Measurements from ENCODE around the gene WDR18. TPM values are rescaled to one million over a fixed set of nuclear protein-coding genes. Genes with fewer than 3 reads are reported as not detected.

The WDR18 gene
- total RNA-seq, 1 experiment from 2014 or later: 41.1 TPM

Small RNA genes lying within 50 kb of the gene (small RNA-seq; reads per million reads assigned to genes)
- gene RNU6-2: 0.91 reads per million, percentile 27 among the genes with 10 or more reads in this experiment

Other genes with a start within 250 kb of the WDR18 start
- gene MISP, start 233.2 kb upstream of the WDR18 start, total RNA-seq (2014; rRNA removed; shearing (Covaris generic); ENCODE audit: low replicate concordance): not detected in 2 replicates
- 170 and 172 TPM in 2 replicates for gene PTBP1, start 186.9 kb upstream of the WDR18 start, total RNA-seq (2014; rRNA removed; shearing (Covaris generic); ENCODE audit: low replicate concordance)
- not detected in 2 replicates for gene PLPPR3, start 162.4 kb upstream of the WDR18 start, total RNA-seq (2014; rRNA removed; shearing (Covaris generic); ENCODE audit: low replicate concordance)
- gene AZU1, start 156.5 kb upstream of the WDR18 start, total RNA-seq (2014; rRNA removed; shearing (Covaris generic); ENCODE audit: low replicate concordance): not detected in 2 replicates
- gene PRTN3, start 143.3 kb upstream of the WDR18 start, total RNA-seq (2014; rRNA removed; shearing (Covaris generic); ENCODE audit: low replicate concordance): not detected in 2 replicates
- gene ELANE, start 132.0 kb upstream of the WDR18 start, total RNA-seq (2014; rRNA removed; shearing (Covaris generic); ENCODE audit: low replicate concordance): not detected in 2 replicates
- 1.5 and 6.9 TPM in 2 replicates for gene CFD, start 124.7 kb upstream of the WDR18 start, total RNA-seq (2014; rRNA removed; shearing (Covaris generic); ENCODE audit: low replicate concordance)
- 10.8 and 14.1 TPM in 2 replicates for gene MED16, start 91.2 kb upstream of the WDR18 start, total RNA-seq (2014; rRNA removed; shearing (Covaris generic); ENCODE audit: low replicate concordance)
- gene RNU6-9, start 90.9 kb upstream of the WDR18 start, total RNA-seq (2014; rRNA removed; shearing (Covaris generic); ENCODE audit: low replicate concordance): not detected in 2 replicates
- gene R3HDM4, start 71.1 kb upstream of the WDR18 start, total RNA-seq (2014; rRNA removed; shearing (Covaris generic); ENCODE audit: low replicate concordance): 41.9 and 43.8 TPM in 2 replicates
- not detected in 2 replicates for gene KISS1R, start 67.0 kb upstream of the WDR18 start, total RNA-seq (2014; rRNA removed; shearing (Covaris generic); ENCODE audit: low replicate concordance)
- 2.0 and 4.6 TPM in 2 replicates for gene ARID3A, start 58.3 kb upstream of the WDR18 start, total RNA-seq (2014; rRNA removed; shearing (Covaris generic); ENCODE audit: low replicate concordance)
- gene GRIN3B, start 16.1 kb downstream of the WDR18 start, total RNA-seq (2014; rRNA removed; shearing (Covaris generic); ENCODE audit: low replicate concordance): 1.4 TPM in 1 of 2 replicates, not detected in the other
- gene TMEM259, start 36.8 kb downstream of the WDR18 start, total RNA-seq (2014; rRNA removed; shearing (Covaris generic); ENCODE audit: low replicate concordance): 133 and 167 TPM in 2 replicates
- gene RNU6-2, start 37.2 kb downstream of the WDR18 start, total RNA-seq (2014; rRNA removed; shearing (Covaris generic); ENCODE audit: low replicate concordance): not detected in 2 replicates
- gene CNN2, start 42.3 kb downstream of the WDR18 start, total RNA-seq (2014; rRNA removed; shearing (Covaris generic); ENCODE audit: low replicate concordance): 88.6 and 97.9 TPM in 2 replicates
- gene ABCA7, start 55.8 kb downstream of the WDR18 start, total RNA-seq (2014; rRNA removed; shearing (Covaris generic); ENCODE audit: low replicate concordance): 23.8 and 31.7 TPM in 2 replicates
- 31.5 and 114 TPM in 2 replicates for gene ARHGAP45, start 82.8 kb downstream of the WDR18 start, total RNA-seq (2014; rRNA removed; shearing (Covaris generic); ENCODE audit: low replicate concordance)
- 117 and 222 TPM in 2 replicates for gene POLR2E, start 111.0 kb downstream of the WDR18 start, total RNA-seq (2014; rRNA removed; shearing (Covaris generic); ENCODE audit: low replicate concordance)
- 286 and 423 TPM in 2 replicates for gene GPX4, start 119.6 kb downstream of the WDR18 start, total RNA-seq (2014; rRNA removed; shearing (Covaris generic); ENCODE audit: low replicate concordance)
- 7.9 and 17.1 TPM in 2 replicates for gene SBNO2, start 189.9 kb downstream of the WDR18 start, total RNA-seq (2014; rRNA removed; shearing (Covaris generic); ENCODE audit: low replicate concordance)
- gene STK11, start 221.4 kb downstream of the WDR18 start, total RNA-seq (2014; rRNA removed; shearing (Covaris generic); ENCODE audit: low replicate concordance): 40.3 and 102 TPM in 2 replicates

Data from Karpas-422 (cell line).